D721Med (cell line): ENCODE measurements around the gene IL1RAPL1.

Source experiments
- DNase-seq: peaks from one replicate; pipeline ENCODE4 v3.0.0; 2011; ENCODE audit warnings: low spot score; ENCODE audit not compliant: insufficient read length
- FAIRE-seq: peaks from 2 replicates; lab custom pipeline; 2011; peaks lifted over from hg19 to GRCh38; lab: Jason Lieb, UNC
- TF ChIP-seq, protein P1 (sequence below): IDR thresholded peaks from 2 replicates; pipeline ENCODE4 v1.5.1; 2012; ENCODE audit warnings: mild to moderate bottlenecking, control low read depth; ENCODE audit not compliant: insufficient read depth; ENCODE audit errors: missing control alignments

Gene IL1RAPL1

DNA sequence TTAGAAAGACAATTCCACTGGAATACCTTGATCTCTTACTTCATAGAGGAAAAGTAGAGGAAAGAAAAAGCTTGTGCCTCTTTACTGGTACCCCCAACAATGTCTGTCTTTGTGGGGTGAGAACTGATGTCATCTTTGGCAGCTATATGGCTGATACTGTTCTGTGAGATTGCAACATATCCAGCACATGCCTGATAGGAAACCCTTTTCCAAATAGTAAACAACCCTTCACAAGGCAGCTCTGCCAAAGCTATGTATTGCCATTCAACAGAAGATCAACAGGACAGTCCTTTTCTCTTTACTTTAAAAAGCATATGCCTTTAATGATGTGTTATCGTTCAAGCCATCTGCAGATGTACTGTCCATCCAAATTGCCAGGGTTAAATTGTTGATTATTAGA, 105.9 kb downstream of the IL1RAPL1 start:
- TF ChIP-seq, protein P1, sequence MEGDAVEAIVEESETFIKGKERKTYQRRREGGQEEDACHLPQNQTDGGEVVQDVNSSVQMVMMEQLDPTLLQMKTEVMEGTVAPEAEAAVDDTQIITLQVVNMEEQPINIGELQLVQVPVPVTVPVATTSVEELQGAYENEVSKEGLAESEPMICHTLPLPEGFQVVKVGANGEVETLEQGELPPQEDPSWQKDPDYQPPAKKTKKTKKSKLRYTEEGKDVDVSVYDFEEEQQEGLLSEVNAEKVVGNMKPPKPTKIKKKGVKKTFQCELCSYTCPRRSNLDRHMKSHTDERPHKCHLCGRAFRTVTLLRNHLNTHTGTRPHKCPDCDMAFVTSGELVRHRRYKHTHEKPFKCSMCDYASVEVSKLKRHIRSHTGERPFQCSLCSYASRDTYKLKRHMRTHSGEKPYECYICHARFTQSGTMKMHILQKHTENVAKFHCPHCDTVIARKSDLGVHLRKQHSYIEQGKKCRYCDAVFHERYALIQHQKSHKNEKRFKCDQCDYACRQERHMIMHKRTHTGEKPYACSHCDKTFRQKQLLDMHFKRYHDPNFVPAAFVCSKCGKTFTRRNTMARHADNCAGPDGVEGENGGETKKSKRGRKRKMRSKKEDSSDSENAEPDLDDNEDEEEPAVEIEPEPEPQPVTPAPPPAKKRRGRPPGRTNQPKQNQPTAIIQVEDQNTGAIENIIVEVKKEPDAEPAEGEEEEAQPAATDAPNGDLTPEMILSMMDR: no peak
- DNase-seq (no peak), FAIRE-seq (no peak)

DNA sequence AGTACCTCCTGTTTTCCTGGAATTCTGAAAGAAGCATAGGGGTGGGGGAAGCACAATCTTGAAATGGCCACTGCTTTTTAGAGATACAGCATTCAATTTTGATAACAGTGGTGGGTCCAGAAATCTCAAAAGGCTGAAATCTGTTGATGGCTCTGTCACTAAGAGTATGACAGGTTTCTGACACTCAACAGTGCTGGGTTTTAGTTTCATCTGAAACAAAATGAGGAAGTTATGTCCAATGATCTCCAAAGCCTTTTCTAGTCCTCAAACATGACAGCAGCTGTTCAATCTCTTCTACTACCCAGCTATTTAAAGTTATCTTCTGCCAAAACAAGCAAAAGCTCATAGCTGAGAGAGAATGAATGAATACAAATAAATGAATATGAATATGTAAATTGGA, 110.5 kb downstream of the IL1RAPL1 start:
- TF ChIP-seq, protein P1: no peak
- FAIRE-seq (no peak), DNase-seq (no peak)

DNA sequence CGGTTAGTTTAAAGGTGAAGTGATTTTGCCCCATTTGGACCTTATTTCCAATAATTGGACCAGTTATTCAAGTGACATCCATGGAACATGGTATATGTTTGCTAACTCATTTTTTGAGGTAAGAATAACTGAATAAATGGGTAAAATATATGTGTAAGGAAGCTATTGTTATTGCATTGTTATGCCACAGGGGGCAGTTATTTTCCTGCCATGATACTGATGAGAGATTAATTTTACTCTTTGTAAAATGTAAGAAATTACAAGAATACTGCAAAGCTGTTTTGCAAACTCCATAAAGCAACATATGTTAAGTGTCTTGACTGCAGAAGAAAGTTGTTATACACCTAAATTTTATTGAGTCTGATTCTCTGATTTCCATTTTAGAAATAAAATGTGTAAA, 114.0 kb downstream of the IL1RAPL1 start:
- FAIRE-seq: no peak
- TF ChIP-seq, protein P1: no peak

DNA sequence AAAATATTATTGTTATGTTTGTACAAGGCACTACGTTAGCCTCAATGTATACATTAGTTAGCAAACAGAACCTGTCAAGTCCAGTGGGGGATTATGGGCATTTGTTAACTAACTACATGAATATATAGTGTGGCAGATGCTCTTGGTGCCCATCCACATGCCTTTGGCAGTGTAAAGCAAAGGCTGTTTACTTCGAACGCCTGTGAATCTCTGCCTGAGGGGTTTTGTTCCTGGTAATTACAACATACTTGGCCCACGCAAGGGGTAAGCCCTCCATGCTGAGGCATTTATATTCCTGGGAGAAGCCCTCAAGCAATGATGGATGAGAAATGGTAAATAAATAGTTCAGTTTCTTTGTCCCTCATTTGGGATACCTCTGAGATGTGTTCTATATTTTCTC, 119.7 kb downstream of the IL1RAPL1 start:
- TF ChIP-seq, protein P1: no peak
- DNase-seq (no peak), FAIRE-seq (no peak)

More for the DNA sequence above, 114.0 kb downstream of the IL1RAPL1 start:
- no peak for DNase-seq

DNA sequence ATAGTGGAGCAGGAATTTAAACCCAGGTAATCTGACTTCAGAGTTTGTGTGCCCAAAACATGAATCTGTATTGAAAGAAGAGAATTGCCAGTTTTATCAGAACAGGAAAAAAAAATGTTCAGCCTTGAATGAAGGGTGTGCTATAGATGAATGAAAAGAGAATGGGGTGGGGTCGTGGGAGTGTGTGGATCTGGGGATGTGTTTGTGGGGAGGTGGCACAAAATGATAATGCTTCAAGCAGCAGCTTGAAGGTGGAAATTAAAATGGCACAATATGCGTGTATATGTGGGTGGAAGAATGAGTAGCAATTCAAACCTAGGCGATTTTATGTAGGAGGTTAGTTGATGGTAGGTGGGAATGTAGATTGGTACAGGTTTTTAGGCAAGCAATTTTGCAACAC, 122.2 kb downstream of the IL1RAPL1 start:
- no peak for FAIRE-seq
- DNase-seq: no peak
- TF ChIP-seq, protein P1: no peak

DNA sequence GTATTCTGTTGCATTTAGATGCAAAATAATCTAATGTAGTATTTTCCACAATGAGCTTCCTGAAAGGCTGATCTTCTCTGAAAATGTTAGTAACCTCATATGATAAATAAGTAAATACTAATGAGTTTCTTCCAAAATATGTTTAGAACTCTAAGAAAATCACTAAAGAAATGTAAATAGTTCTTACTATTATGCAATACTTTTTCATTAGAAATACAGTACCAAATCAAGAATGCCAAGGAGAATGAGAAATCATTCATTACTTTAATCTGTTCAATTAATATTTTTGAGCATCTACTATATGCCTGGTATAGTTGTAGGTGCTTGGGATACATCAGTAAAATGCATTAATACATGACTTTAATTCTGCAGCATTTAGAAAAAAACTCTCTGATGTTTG, 130.6 kb downstream of the IL1RAPL1 start:
- TF ChIP-seq, protein P1: no peak
- FAIRE-seq (no peak), DNase-seq (no peak)

DNA sequence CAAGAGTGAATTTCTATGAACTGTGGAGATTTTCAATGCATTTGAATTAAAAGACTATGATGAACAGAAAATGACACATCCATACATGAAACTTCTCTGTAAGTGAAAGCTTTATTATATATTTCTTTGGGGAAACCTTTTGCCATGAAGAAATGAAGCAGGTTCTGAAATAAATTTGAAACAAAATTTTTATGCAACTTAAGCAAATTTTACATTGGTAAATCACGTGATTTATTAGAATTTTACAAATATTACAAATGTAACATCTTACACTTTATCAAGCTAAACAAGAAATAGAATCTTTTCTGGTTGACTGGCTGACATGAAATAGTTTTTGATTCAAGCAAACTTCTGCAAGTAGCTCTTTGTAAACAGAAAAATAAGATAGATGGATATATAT, 131.2 kb downstream of the IL1RAPL1 start:
- TF ChIP-seq, protein P1: no peak
- DNase-seq (no peak), FAIRE-seq (no peak)
